H9 (cell line): ENCODE results near the gene SMCP. TPM values are rescaled to one million over a fixed set of nuclear protein-coding genes. Genes with fewer than 3 reads are reported as not detected.

Experiments
- DNase-seq: peaks from one replicate; pipeline ENCODE4 v3.0.0-alpha.2; 2017
- H2AFZ ChIP-seq: one replicate; pipeline ENCODE4 v1.6.1; 2013; ENCODE audit warnings: mild to moderate bottlenecking, low read length, control low read depth, moderate library complexity
- H2AK5ac ChIP-seq: 2 replicates; pipeline ENCODE4 v1.6.1; 2013; ENCODE audit warnings: low read length, control low read depth, mixed read lengths; ENCODE audit not compliant: insufficient read length
- H2BK120ac ChIP-seq: one replicate; pipeline ENCODE4 v1.6.1; 2013; ENCODE audit warnings: low read depth, mild to moderate bottlenecking, low read length, control low read depth, inconsistent platforms; ENCODE audit not compliant: poor library complexity, severe bottlenecking
- H2BK12ac ChIP-seq: 2 replicates; pipeline ENCODE4 v1.6.1; 2013; ENCODE audit warnings: low read length, control low read depth, mixed read lengths, low read depth; ENCODE audit not compliant: insufficient read length
- H2BK15ac ChIP-seq: 2 replicates; pipeline ENCODE4 v1.6.1; 2013; ENCODE audit warnings: low read depth, low read length, control low read depth
- H2BK20ac ChIP-seq: one replicate; pipeline ENCODE4 v1.6.1; 2013; ENCODE audit warnings: low read depth, mild to moderate bottlenecking, low read length, control low read depth, inconsistent platforms; ENCODE audit not compliant: poor library complexity, severe bottlenecking
- H2BK5ac ChIP-seq: 2 replicates; pipeline ENCODE4 v1.6.1; 2013; ENCODE audit warnings: low read length, control low read depth, mixed read lengths; ENCODE audit not compliant: insufficient read length
- H3K14ac ChIP-seq: 2 replicates; pipeline ENCODE4 v1.6.1; 2013; ENCODE audit warnings: low read length, control low read depth; ENCODE audit not compliant: insufficient read depth
- H3K18ac ChIP-seq: 2 replicates; pipeline ENCODE4 v1.6.1; 2013; ENCODE audit warnings: low read depth, mild to moderate bottlenecking, mixed read lengths, low read length, control low read depth; ENCODE audit not compliant: insufficient read length
- H3K23ac ChIP-seq: 2 replicates; pipeline ENCODE4 v1.6.1; 2013; ENCODE audit warnings: low read length, control low read depth, mixed read lengths, low read depth; ENCODE audit not compliant: insufficient read length
- H3K23me2 ChIP-seq: 2 replicates; pipeline ENCODE4 v1.6.1; 2013; ENCODE audit warnings: low read depth, mild to moderate bottlenecking, mixed read lengths, low read length, control low read depth; ENCODE audit not compliant: insufficient read length, poor library complexity, severe bottlenecking
- H3K27ac ChIP-seq: 2 replicates; pipeline ENCODE4 v1.5.1; 2013; ENCODE audit warnings: low read length, control low read depth, mixed read lengths, low read depth; ENCODE audit not compliant: insufficient read length
- H3K27me3 ChIP-seq: 2 replicates; pipeline ENCODE4 v1.6.1; 2013; ENCODE audit warnings: low read length, control low read depth, inconsistent platforms; ENCODE audit not compliant: insufficient read depth
- H3K4ac ChIP-seq: 2 replicates; pipeline ENCODE4 v1.6.1; 2013; ENCODE audit warnings: low read depth, mild to moderate bottlenecking, control low read depth, inconsistent platforms, low read length, moderate library complexity
- H3K4me1 ChIP-seq: 2 replicates; pipeline ENCODE4 v1.6.1; 2013; ENCODE audit warnings: low read length, control low read depth, inconsistent platforms; ENCODE audit not compliant: insufficient read depth
- H3K4me2 ChIP-seq: 2 replicates; pipeline ENCODE4 v1.6.1; 2013; ENCODE audit warnings: low read length, control low read depth, mixed read lengths; ENCODE audit not compliant: insufficient read length, insufficient read depth
- H3K56ac ChIP-seq: 2 replicates; pipeline ENCODE4 v1.6.1; 2013; ENCODE audit warnings: low read depth, mild to moderate bottlenecking, mixed read lengths, low read length, control low read depth; ENCODE audit not compliant: insufficient read length
- H3K79me1 ChIP-seq: 2 replicates; pipeline ENCODE4 v1.6.1; 2013; ENCODE audit warnings: low read depth, mild to moderate bottlenecking, moderate library complexity, low read length, control low read depth, inconsistent platforms; ENCODE audit not compliant: insufficient read depth, poor library complexity, severe bottlenecking
- H3K79me2 ChIP-seq: 2 replicates; pipeline ENCODE4 v1.6.1; 2013; ENCODE audit warnings: low read length, control low read depth, inconsistent platforms; ENCODE audit not compliant: insufficient read depth
- H3K9ac ChIP-seq: 2 replicates; pipeline ENCODE4 v1.6.1; 2013; ENCODE audit warnings: low read length, control low read depth, mixed read lengths; ENCODE audit not compliant: insufficient read length; ENCODE audit errors: extremely low read depth
- H3K9me3 ChIP-seq: one replicate; pipeline ENCODE4 v1.6.1; 2013; ENCODE audit warnings: low read depth, low read length, inconsistent platforms; ENCODE audit not compliant: control insufficient read depth
- H3T11ph ChIP-seq: one replicate; pipeline ENCODE4 v1.6.1; 2013; ENCODE audit warnings: mild to moderate bottlenecking, low read length, control low read depth, inconsistent platforms
- H4K20me1 ChIP-seq: one replicate; pipeline ENCODE4 v1.6.1; 2013; ENCODE audit not compliant: control insufficient read depth, insufficient read length, insufficient read depth
- H4K5ac ChIP-seq: 2 replicates; pipeline ENCODE4 v1.6.1; 2013; ENCODE audit warnings: low read depth, mild to moderate bottlenecking, mixed read lengths, low read length, control low read depth; ENCODE audit not compliant: insufficient read length
- H4K8ac ChIP-seq: replicated peaks from 2 replicates; pipeline ENCODE4 v1.6.1; 2013; ENCODE audit warnings: low read length, control low read depth, mixed read lengths, low read depth; ENCODE audit not compliant: insufficient read length
- H4K91ac ChIP-seq: 2 replicates; pipeline ENCODE4 v1.6.1; 2013; ENCODE audit warnings: low read depth, mild to moderate bottlenecking, moderate library complexity, mixed read lengths, low read length, control low read depth; ENCODE audit not compliant: insufficient read length
- H3K27ac Mint-ChIP-seq, 3 experiments: 2 replicates in 2 of 3; 3 replicates in 1 of 3; pipeline ENCODE4 v1.8.0; 2020 to 2021; ENCODE audit warnings: mixed read lengths in 3 of 3, mild to moderate bottlenecking in 1 of 3, moderate library complexity in 1 of 3
- H3K27me3 Mint-ChIP-seq: 2 replicates; pipeline ENCODE4 v1.8.0; 2021; ENCODE audit warnings: low read depth, mild to moderate bottlenecking, moderate library complexity, mixed read lengths
- H3K36me3 Mint-ChIP-seq, 3 experiments: 2 replicates in 2 of 3; 3 replicates in 1 of 3; pipeline ENCODE4 v1.8.0; 2020 to 2021; ENCODE audit warnings: low read depth in 3 of 3, mixed read lengths in 3 of 3; ENCODE audit not compliant: insufficient read depth in 1 of 3
- H3K4me1 Mint-ChIP-seq, 2 experiments: 2 replicates each; pipeline ENCODE4 v1.8.0; 2020; ENCODE audit warnings: mixed read lengths in 2 of 2
- H3K4me3 Mint-ChIP-seq, 2 experiments: 2 replicates in 1 of 2; 3 replicates in 1 of 2; pipeline ENCODE4 v1.8.0; 2020 to 2021; ENCODE audit warnings: mild to moderate bottlenecking in 2 of 2, mixed read lengths in 2 of 2, moderate library complexity in 1 of 2
- H3K9me3 Mint-ChIP-seq, 2 experiments: 2 replicates in 1 of 2; 3 replicates in 1 of 2; pipeline ENCODE4 v1.8.0; 2020; ENCODE audit warnings: mild to moderate bottlenecking in 2 of 2, mixed read lengths in 2 of 2, moderate library complexity in 1 of 2
- CTCF ChIP-seq: fragments of 200-600 bp; sonication (generic); conservative IDR thresholded peaks from 3 replicates; pipeline ENCODE4 v1.8.0; 2021; ENCODE audit warnings: antibody characterized with exemption, mild to moderate bottlenecking
- total RNA-seq: library from RNA; stranded (reverse); gene quantifications from 2 replicates; pipeline ENCODE4 v1.2.1, GENCODE V29; 2021

SMCP gene
- total RNA-seq, 1 experiment from 2014 or later: not detected

- Histone ChIP-seq H2BK15ac (peak overlapping the region; percentile 39; the same call in 1 of the 2 replicates), H4K5ac (no peak overlapping the region), H4K8ac (no peak overlapping the region), H2BK5ac (no peak overlapping the region), H3K14ac (no peak overlapping the region), H3K4me1 (no peaks in the 10 kb centered on the region), H3K4ac (no peak overlapping the region), H3K27ac (no peak overlapping the region), H3K4me2 (no peak overlapping the region), H2AFZ (no peak overlapping the region), H3K27me3 (no peaks in the 10 kb centered on the region), H3K9me3 (no peaks in the 10 kb centered on the region), H2BK120ac (no peak overlapping the region), H3K56ac (no peak overlapping the region), H3K9ac (no peak overlapping the region), H3K23ac (no peak overlapping the region), H2AK5ac (no peak overlapping the region), H2BK12ac (no peak overlapping the region), H4K20me1 (no peaks in the 10 kb centered on the region), H3K23me2 (no peaks in the 10 kb centered on the region), H3K18ac (no peak overlapping the region), H2BK20ac (no peak overlapping the region), H3K79me1 (no peaks in the 10 kb centered on the region), H4K91ac (no peak overlapping the region), H3K79me2 (no peaks in the 10 kb centered on the region), H3T11ph (no peak overlapping the region)
- H3K27me3 Mint-ChIP-seq: peaks cover 2% of the 10 kb centered on the region; the same call in 1 of the 2 replicates
- no peak overlapping the region; a peak in 1 of 7 replicates for H3K27ac Mint-ChIP-seq
- peaks cover 73 to 82% of the 10 kb centered on the region in 2 experiments for H3K9me3 Mint-ChIP-seq
- no peak for DNase-seq
- no peak for TF ChIP-seq CTCF
- no peak overlapping the region for H3K4me3 Mint-ChIP-seq
- H3K36me3 Mint-ChIP-seq: peaks cover 7 to 21% (median 8%) of the 10 kb centered on the region in 3 experiments; a peak in 5 of 7 replicates
- no peaks in the 10 kb centered on the region for H3K4me1 Mint-ChIP-seq
Observed at GRCh38 chr1:152879559-152880198, 1.6 kb downstream of the SMCP start.
